HL-60 (cell line): ENCODE measurements around the gene IFT80.

Experiments
- DNase-seq, 2 experiments: peaks; one replicate each; pipeline ENCODE4 v3.0.0-alpha.2; 2010 to 2020; ENCODE audit warnings: low read depth in 1 of 2, low spot score in 1 of 2
- H3K27ac ChIP-seq: fragments of 250-450 bp; sonication (Bioruptor Pico); replicated peaks from 2 replicates; pipeline ENCODE4 v1.5.1; 2020; ENCODE audit warnings: mild to moderate bottlenecking, moderate library complexity
- H3K27me3 ChIP-seq: fragments of 250-450 bp; sonication (Bioruptor Pico); 2 replicates; pipeline ENCODE4 v1.5.1; 2021; ENCODE audit warnings: mild to moderate bottlenecking, moderate library complexity; ENCODE audit not compliant: insufficient read depth, poor library complexity, severe bottlenecking
- H3K4me3 ChIP-seq: replicated peaks from 2 replicates; pipeline ENCODE4 v1.5.1; 2011; ENCODE audit warnings: mild to moderate bottlenecking, control low read depth, low read length; ENCODE audit not compliant: insufficient read depth
- CTCF ChIP-seq: IDR thresholded peaks from one replicate; pipeline ENCODE4 v1.5.1; 2011; ENCODE audit warnings: low read length, control low read depth, inconsistent platforms; ENCODE audit not compliant: insufficient read depth
- GABPA ChIP-seq: IDR thresholded peaks from 2 replicates; pipeline ENCODE4 v1.6.1; 2012; ENCODE audit warnings: low read depth
- POLR2AphosphoS5 ChIP-seq: IDR thresholded peaks from 2 replicates; pipeline ENCODE4 v1.6.1; 2012; ENCODE audit warnings: low read depth
- REST ChIP-seq: IDR thresholded peaks from 2 replicates; pipeline ENCODE4 v1.6.1; 2012; ENCODE audit warnings: low read depth; ENCODE audit not compliant: insufficient replicate concordance
- SPI1 ChIP-seq: IDR thresholded peaks from 2 replicates; pipeline ENCODE4 v1.6.1; 2012; ENCODE audit warnings: low read depth, mild to moderate bottlenecking, borderline replicate concordance

Gene IFT80

GRCh38 chr3:160291909-160292299 lies 107.1 kb downstream of the IFT80 start:
- Histone ChIP-seq H3K27ac (no peak overlapping the region), H3K27me3 (no peaks in the 10 kb centered on the region), H3K4me3 (no peak overlapping the region)
- no peak for DNase-seq
- TF ChIP-seq POLR2AphosphoS5 (no peak), SPI1 (no peak), CTCF (no peak), REST (no peak), GABPA (no peak)

- H3K27me3 ChIP-seq: no peaks in the 10 kb centered on the region
- TF ChIP-seq REST (no peak), GABPA (no peak), SPI1 (no peak)
- no peak for DNase-seq
Observed at GRCh38 chr3:160291290-160291908, 107.6 kb downstream of the IFT80 start.

GRCh38 chr3:160287666-160288065 lies 111.4 kb downstream of the IFT80 start:
- Histone ChIP-seq H3K27ac (no peak overlapping the region), H3K27me3 (no peaks in the 10 kb centered on the region), H3K4me3 (no peak overlapping the region)
- DNase-seq: no peak
- TF ChIP-seq SPI1: no peak
- no peak for TF ChIP-seq GABPA
- TF ChIP-seq CTCF: no peak
- TF ChIP-seq REST: no peak
- no peak for TF ChIP-seq POLR2AphosphoS5

More at GRCh38 chr3:160291290-160291908, 107.6 kb downstream of the IFT80 start:
- Histone ChIP-seq H3K4me3 (no peak overlapping the region), H3K27ac (no peak overlapping the region)
